DOHH2 (cell line): ENCODE data around the gene CDKN1C.

Experiments
- H3F3A ChIP-seq: fragments of 200-600 bp; sonication (generic), shearing (Covaris generic); 2 replicates; pipeline ENCODE4 v1.6.0; 2016; ENCODE audit warnings: antibody characterized with exemption, mild to moderate bottlenecking; ENCODE audit not compliant: control insufficient read depth, insufficient read depth
- H3K27ac ChIP-seq: fragments of 200-600 bp; sonication (generic); 2 replicates; pipeline ENCODE4 v1.5.1; 2014; ENCODE audit warnings: low read depth, mild to moderate bottlenecking, low read length, moderate library complexity
- H3K27me3 ChIP-seq: fragments of 200-600 bp; sonication (generic); 2 replicates; pipeline ENCODE4 v1.6.1; 2014; ENCODE audit warnings: mild to moderate bottlenecking, low read length, mixed read lengths; ENCODE audit not compliant: control insufficient read depth
- H3K36me3 ChIP-seq: fragments of 200-600 bp; sonication (generic); 2 replicates; pipeline ENCODE4 v1.6.1; 2014; ENCODE audit warnings: mild to moderate bottlenecking, low read length, moderate library complexity, mixed read lengths; ENCODE audit not compliant: control insufficient read depth
- H3K4me1 ChIP-seq: fragments of 200-600 bp; sonication (generic); 2 replicates; pipeline ENCODE4 v1.6.1; 2014; ENCODE audit warnings: mild to moderate bottlenecking, low read length, mixed read lengths; ENCODE audit not compliant: control insufficient read depth
- H3K4me2 ChIP-seq: fragments of 200-600 bp; sonication (generic); 2 replicates; pipeline ENCODE4 v1.6.0; 2014; ENCODE audit warnings: mild to moderate bottlenecking, low read length, moderate library complexity
- H3K4me3 ChIP-seq: fragments of 200-600 bp; sonication (generic); 2 replicates; pipeline ENCODE4 v1.5.1; 2014; ENCODE audit warnings: mild to moderate bottlenecking, low read length, mixed read lengths
- H3K79me2 ChIP-seq: fragments of 200-600 bp; sonication (generic); 2 replicates; pipeline ENCODE4 v1.6.1; 2014; ENCODE audit warnings: mild to moderate bottlenecking, low read length, mixed read lengths; ENCODE audit not compliant: control insufficient read depth
- H3K9me2 ChIP-seq: fragments of 200-600 bp; sonication (generic); replicated peaks from 2 replicates; pipeline ENCODE4 v1.6.1; 2014; ENCODE audit warnings: mild to moderate bottlenecking, low read length, mixed read lengths; ENCODE audit not compliant: control insufficient read depth
- H3K9me3 ChIP-seq: fragments of 200-600 bp; sonication (generic); 2 replicates; pipeline ENCODE4 v1.6.1; 2014; ENCODE audit warnings: antibody characterized with exemption, low read length, mixed read lengths; ENCODE audit not compliant: control insufficient read depth, insufficient read depth
- H4K20me1 ChIP-seq: fragments of 200-600 bp; sonication (generic); 2 replicates; pipeline ENCODE4 v1.6.0; 2014; ENCODE audit warnings: low read depth, mild to moderate bottlenecking, antibody characterized with exemption, low read length, moderate library complexity; ENCODE audit not compliant: control insufficient read depth, insufficient read depth
- EZH2phosphoT487 ChIP-seq: fragments of 200-600 bp; sonication (generic); IDR thresholded peaks from 2 replicates; pipeline ENCODE4 v1.6.1; 2017; ENCODE audit warnings: borderline replicate concordance, mild to moderate bottlenecking, antibody characterized with exemption, low read length, moderate library complexity, mixed read lengths
- TF ChIP-seq, protein P1 (sequence below): fragments of 200-600 bp; sonication (generic); IDR thresholded peaks from one replicate; pipeline ENCODE4 v1.5.1; 2014; ENCODE audit warnings: antibody characterized with exemption, mild to moderate bottlenecking, low read depth, low read length; ENCODE audit not compliant: poor library complexity, severe bottlenecking

The CDKN1C gene

DNA sequence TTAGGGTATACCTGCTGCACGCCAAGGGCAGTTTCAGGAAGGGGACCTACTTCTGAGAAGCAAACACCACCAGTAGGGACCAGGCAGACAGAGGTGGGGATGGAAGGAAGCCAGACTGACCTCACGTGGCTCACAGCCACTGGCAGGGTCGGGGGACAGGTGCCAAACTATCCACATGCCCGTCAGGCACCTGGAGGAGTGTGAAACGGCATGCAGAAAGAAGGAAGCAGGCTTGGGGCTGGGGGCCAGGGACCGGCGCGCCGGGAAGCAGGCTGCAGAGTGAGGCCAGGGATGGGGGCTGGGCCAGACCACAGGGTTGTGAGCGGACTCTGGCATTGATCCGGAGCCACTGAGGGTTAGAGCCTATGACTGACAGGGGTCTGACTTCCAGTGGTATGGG, 47.5 kb downstream of the CDKN1C start:
- no peaks in the 10 kb centered on the region for H3K4me1 ChIP-seq
- no peaks in the 10 kb centered on the region for H3K79me2 ChIP-seq
- no peaks in the 10 kb centered on the region for H3K36me3 ChIP-seq
- TF ChIP-seq, protein P1, sequence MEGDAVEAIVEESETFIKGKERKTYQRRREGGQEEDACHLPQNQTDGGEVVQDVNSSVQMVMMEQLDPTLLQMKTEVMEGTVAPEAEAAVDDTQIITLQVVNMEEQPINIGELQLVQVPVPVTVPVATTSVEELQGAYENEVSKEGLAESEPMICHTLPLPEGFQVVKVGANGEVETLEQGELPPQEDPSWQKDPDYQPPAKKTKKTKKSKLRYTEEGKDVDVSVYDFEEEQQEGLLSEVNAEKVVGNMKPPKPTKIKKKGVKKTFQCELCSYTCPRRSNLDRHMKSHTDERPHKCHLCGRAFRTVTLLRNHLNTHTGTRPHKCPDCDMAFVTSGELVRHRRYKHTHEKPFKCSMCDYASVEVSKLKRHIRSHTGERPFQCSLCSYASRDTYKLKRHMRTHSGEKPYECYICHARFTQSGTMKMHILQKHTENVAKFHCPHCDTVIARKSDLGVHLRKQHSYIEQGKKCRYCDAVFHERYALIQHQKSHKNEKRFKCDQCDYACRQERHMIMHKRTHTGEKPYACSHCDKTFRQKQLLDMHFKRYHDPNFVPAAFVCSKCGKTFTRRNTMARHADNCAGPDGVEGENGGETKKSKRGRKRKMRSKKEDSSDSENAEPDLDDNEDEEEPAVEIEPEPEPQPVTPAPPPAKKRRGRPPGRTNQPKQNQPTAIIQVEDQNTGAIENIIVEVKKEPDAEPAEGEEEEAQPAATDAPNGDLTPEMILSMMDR: no peak
- TF ChIP-seq EZH2phosphoT487: no peak
- no peaks in the 10 kb centered on the region for H4K20me1 ChIP-seq
- no peak overlapping the region for H3K4me3 ChIP-seq
- no peaks in the 10 kb centered on the region for H3K9me2 ChIP-seq
- no peak overlapping the region for H3K4me2 ChIP-seq
- no peaks in the 10 kb centered on the region for H3F3A ChIP-seq
- H3K27me3 ChIP-seq: no peaks in the 10 kb centered on the region
- H3K27ac ChIP-seq: no peak overlapping the region
- H3K9me3 ChIP-seq: no peaks in the 10 kb centered on the region

DNA sequence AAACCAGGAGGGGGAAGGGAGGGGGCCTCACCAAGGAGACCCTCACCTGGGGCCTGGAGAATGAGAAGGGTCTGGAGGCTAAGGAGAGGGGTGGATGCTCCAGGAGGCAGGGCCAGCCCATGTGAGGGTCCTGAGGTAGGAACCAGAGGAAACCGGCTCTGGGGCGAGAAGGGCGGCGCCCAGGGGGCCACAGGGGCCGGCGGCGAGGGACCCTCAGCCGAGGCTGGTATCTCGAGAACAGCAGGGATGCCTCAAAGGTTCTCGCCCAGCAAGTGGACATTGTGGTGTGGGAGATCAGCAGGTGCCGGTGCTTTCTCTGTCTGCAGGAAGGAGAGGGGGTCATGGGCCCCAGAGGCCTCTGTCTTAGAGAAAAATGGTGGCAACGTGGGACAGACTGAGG, 47.9 kb downstream of the CDKN1C start:
- no peaks in the 10 kb centered on the region for H3K4me1 ChIP-seq
- no peak overlapping the region for H3K4me3 ChIP-seq
- H3K36me3 ChIP-seq: no peaks in the 10 kb centered on the region
- no peak overlapping the region for H3K4me2 ChIP-seq
- H3K27me3 ChIP-seq: no peaks in the 10 kb centered on the region
- no peaks in the 10 kb centered on the region for H3K9me2 ChIP-seq
- no peak for TF ChIP-seq EZH2phosphoT487
- TF ChIP-seq, protein P1: no peak
- no peaks in the 10 kb centered on the region for H4K20me1 ChIP-seq
- H3K9me3 ChIP-seq: no peaks in the 10 kb centered on the region
- H3K27ac ChIP-seq: no peak overlapping the region
- H3F3A ChIP-seq: no peaks in the 10 kb centered on the region
- no peaks in the 10 kb centered on the region for H3K79me2 ChIP-seq

DNA sequence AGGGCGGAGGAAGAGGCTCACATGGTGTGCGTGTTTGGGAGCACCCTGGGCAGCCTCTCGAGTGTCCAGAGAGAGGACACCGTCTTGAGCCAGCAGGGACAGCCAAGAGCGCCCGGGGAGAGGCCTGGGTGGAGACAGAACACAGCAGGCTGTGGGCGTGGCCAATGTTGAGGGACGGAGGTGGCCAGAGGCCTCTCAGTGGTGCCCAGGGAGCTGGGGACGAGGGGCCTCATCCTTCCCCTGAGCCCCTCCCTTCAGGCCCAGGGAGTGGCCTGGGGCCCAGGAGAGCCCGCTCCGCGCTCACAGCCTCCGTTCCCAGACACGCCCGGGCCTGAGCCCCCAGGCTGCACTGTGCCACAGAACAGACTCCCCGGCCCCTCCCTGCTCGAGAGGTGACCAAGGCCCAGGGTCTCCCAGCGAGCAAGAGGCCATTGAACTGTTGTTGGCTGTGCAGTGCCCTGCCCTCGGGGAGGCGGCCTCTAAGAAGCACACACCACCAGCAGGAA, 48.4 kb downstream of the CDKN1C start:
- Histone ChIP-seq H3K27me3 (no peaks in the 10 kb centered on the region), H3K4me3 (no peak overlapping the region), H3K36me3 (no peaks in the 10 kb centered on the region), H3K9me2 (no peaks in the 10 kb centered on the region), H3K79me2 (no peaks in the 10 kb centered on the region), H3K9me3 (no peaks in the 10 kb centered on the region), H4K20me1 (no peaks in the 10 kb centered on the region), H3K27ac (no peak overlapping the region), H3K4me2 (no peak overlapping the region), H3F3A (no peaks in the 10 kb centered on the region), H3K4me1 (no peaks in the 10 kb centered on the region)
- TF ChIP-seq, protein P1: no peak
- no peak for TF ChIP-seq EZH2phosphoT487
